H9 (cell line): ENCODE results near the gene PRKACA. TPM values are rescaled to one million over a fixed set of nuclear protein-coding genes. Genes with fewer than 3 reads are reported as not detected.

Experiments
- DNase-seq: peaks from one replicate; pipeline ENCODE4 v3.0.0-alpha.2; 2017
- H2AFZ ChIP-seq: one replicate; pipeline ENCODE4 v1.6.1; 2013; ENCODE audit warnings: mild to moderate bottlenecking, low read length, control low read depth, moderate library complexity
- H2AK5ac ChIP-seq: 2 replicates; pipeline ENCODE4 v1.6.1; 2013; ENCODE audit warnings: low read length, control low read depth, mixed read lengths; ENCODE audit not compliant: insufficient read length
- H2BK120ac ChIP-seq: one replicate; pipeline ENCODE4 v1.6.1; 2013; ENCODE audit warnings: low read depth, mild to moderate bottlenecking, low read length, control low read depth, inconsistent platforms; ENCODE audit not compliant: poor library complexity, severe bottlenecking
- H2BK12ac ChIP-seq: 2 replicates; pipeline ENCODE4 v1.6.1; 2013; ENCODE audit warnings: low read length, control low read depth, mixed read lengths, low read depth; ENCODE audit not compliant: insufficient read length
- H2BK15ac ChIP-seq: 2 replicates; pipeline ENCODE4 v1.6.1; 2013; ENCODE audit warnings: low read depth, low read length, control low read depth
- H2BK20ac ChIP-seq: one replicate; pipeline ENCODE4 v1.6.1; 2013; ENCODE audit warnings: low read depth, mild to moderate bottlenecking, low read length, control low read depth, inconsistent platforms; ENCODE audit not compliant: poor library complexity, severe bottlenecking
- H2BK5ac ChIP-seq: 2 replicates; pipeline ENCODE4 v1.6.1; 2013; ENCODE audit warnings: low read length, control low read depth, mixed read lengths; ENCODE audit not compliant: insufficient read length
- H3K14ac ChIP-seq: 2 replicates; pipeline ENCODE4 v1.6.1; 2013; ENCODE audit warnings: low read length, control low read depth; ENCODE audit not compliant: insufficient read depth
- H3K18ac ChIP-seq: 2 replicates; pipeline ENCODE4 v1.6.1; 2013; ENCODE audit warnings: low read depth, mild to moderate bottlenecking, mixed read lengths, low read length, control low read depth; ENCODE audit not compliant: insufficient read length
- H3K23ac ChIP-seq: 2 replicates; pipeline ENCODE4 v1.6.1; 2013; ENCODE audit warnings: low read length, control low read depth, mixed read lengths, low read depth; ENCODE audit not compliant: insufficient read length
- H3K23me2 ChIP-seq: 2 replicates; pipeline ENCODE4 v1.6.1; 2013; ENCODE audit warnings: low read depth, mild to moderate bottlenecking, mixed read lengths, low read length, control low read depth; ENCODE audit not compliant: insufficient read length, poor library complexity, severe bottlenecking
- H3K27ac ChIP-seq: 2 replicates; pipeline ENCODE4 v1.5.1; 2013; ENCODE audit warnings: low read length, control low read depth, mixed read lengths, low read depth; ENCODE audit not compliant: insufficient read length
- H3K27me3 ChIP-seq: 2 replicates; pipeline ENCODE4 v1.6.1; 2013; ENCODE audit warnings: low read length, control low read depth, inconsistent platforms; ENCODE audit not compliant: insufficient read depth
- H3K4ac ChIP-seq: 2 replicates; pipeline ENCODE4 v1.6.1; 2013; ENCODE audit warnings: low read depth, mild to moderate bottlenecking, control low read depth, inconsistent platforms, low read length, moderate library complexity
- H3K4me1 ChIP-seq: 2 replicates; pipeline ENCODE4 v1.6.1; 2013; ENCODE audit warnings: low read length, control low read depth, inconsistent platforms; ENCODE audit not compliant: insufficient read depth
- H3K4me2 ChIP-seq: 2 replicates; pipeline ENCODE4 v1.6.1; 2013; ENCODE audit warnings: low read length, control low read depth, mixed read lengths; ENCODE audit not compliant: insufficient read length, insufficient read depth
- H3K56ac ChIP-seq: 2 replicates; pipeline ENCODE4 v1.6.1; 2013; ENCODE audit warnings: low read depth, mild to moderate bottlenecking, mixed read lengths, low read length, control low read depth; ENCODE audit not compliant: insufficient read length
- H3K79me1 ChIP-seq: 2 replicates; pipeline ENCODE4 v1.6.1; 2013; ENCODE audit warnings: low read depth, mild to moderate bottlenecking, moderate library complexity, low read length, control low read depth, inconsistent platforms; ENCODE audit not compliant: insufficient read depth, poor library complexity, severe bottlenecking
- H3K79me2 ChIP-seq: 2 replicates; pipeline ENCODE4 v1.6.1; 2013; ENCODE audit warnings: low read length, control low read depth, inconsistent platforms; ENCODE audit not compliant: insufficient read depth
- H3K9ac ChIP-seq: 2 replicates; pipeline ENCODE4 v1.6.1; 2013; ENCODE audit warnings: low read length, control low read depth, mixed read lengths; ENCODE audit not compliant: insufficient read length; ENCODE audit errors: extremely low read depth
- H3K9me3 ChIP-seq: one replicate; pipeline ENCODE4 v1.6.1; 2013; ENCODE audit warnings: low read depth, low read length, inconsistent platforms; ENCODE audit not compliant: control insufficient read depth
- H3T11ph ChIP-seq: one replicate; pipeline ENCODE4 v1.6.1; 2013; ENCODE audit warnings: mild to moderate bottlenecking, low read length, control low read depth, inconsistent platforms
- H4K20me1 ChIP-seq: one replicate; pipeline ENCODE4 v1.6.1; 2013; ENCODE audit not compliant: control insufficient read depth, insufficient read length, insufficient read depth
- H4K5ac ChIP-seq: 2 replicates; pipeline ENCODE4 v1.6.1; 2013; ENCODE audit warnings: low read depth, mild to moderate bottlenecking, mixed read lengths, low read length, control low read depth; ENCODE audit not compliant: insufficient read length
- H4K8ac ChIP-seq: replicated peaks from 2 replicates; pipeline ENCODE4 v1.6.1; 2013; ENCODE audit warnings: low read length, control low read depth, mixed read lengths, low read depth; ENCODE audit not compliant: insufficient read length
- H4K91ac ChIP-seq: 2 replicates; pipeline ENCODE4 v1.6.1; 2013; ENCODE audit warnings: low read depth, mild to moderate bottlenecking, moderate library complexity, mixed read lengths, low read length, control low read depth; ENCODE audit not compliant: insufficient read length
- H3K27ac Mint-ChIP-seq, 3 experiments: 2 replicates in 2 of 3; 3 replicates in 1 of 3; pipeline ENCODE4 v1.8.0; 2020 to 2021; ENCODE audit warnings: mixed read lengths in 3 of 3, mild to moderate bottlenecking in 1 of 3, moderate library complexity in 1 of 3
- H3K27me3 Mint-ChIP-seq: 2 replicates; pipeline ENCODE4 v1.8.0; 2021; ENCODE audit warnings: low read depth, mild to moderate bottlenecking, moderate library complexity, mixed read lengths
- H3K36me3 Mint-ChIP-seq, 3 experiments: 2 replicates in 2 of 3; 3 replicates in 1 of 3; pipeline ENCODE4 v1.8.0; 2020 to 2021; ENCODE audit warnings: low read depth in 3 of 3, mixed read lengths in 3 of 3; ENCODE audit not compliant: insufficient read depth in 1 of 3
- H3K4me1 Mint-ChIP-seq, 2 experiments: 2 replicates each; pipeline ENCODE4 v1.8.0; 2020; ENCODE audit warnings: mixed read lengths in 2 of 2
- H3K4me3 Mint-ChIP-seq, 2 experiments: 2 replicates in 1 of 2; 3 replicates in 1 of 2; pipeline ENCODE4 v1.8.0; 2020 to 2021; ENCODE audit warnings: mild to moderate bottlenecking in 2 of 2, mixed read lengths in 2 of 2, moderate library complexity in 1 of 2
- H3K9me3 Mint-ChIP-seq, 2 experiments: 2 replicates in 1 of 2; 3 replicates in 1 of 2; pipeline ENCODE4 v1.8.0; 2020; ENCODE audit warnings: mild to moderate bottlenecking in 2 of 2, mixed read lengths in 2 of 2, moderate library complexity in 1 of 2
- CTCF ChIP-seq: fragments of 200-600 bp; sonication (generic); conservative IDR thresholded peaks from 3 replicates; pipeline ENCODE4 v1.8.0; 2021; ENCODE audit warnings: antibody characterized with exemption, mild to moderate bottlenecking
- WGBS: extraction: QIAGEN DNeasy Blood & Tissue Kit; methylation state at CpG from one replicate; pipeline ENCODE4 v1.1.7; 2013; ENCODE audit warnings: missing lambda C conversion rate, low lambda C conversion rate, mixed read lengths; ENCODE audit not compliant: insufficient read length; ENCODE audit errors: extremely low coverage; 5-methylcytosine and 5-hydroxymethylcytosine counted together
- total RNA-seq: library from RNA; stranded (reverse); gene quantifications from 2 replicates; pipeline ENCODE4 v1.2.1, GENCODE V29; 2021

The PRKACA gene
- total RNA-seq, 1 experiment from 2014 or later: 51.8 TPM

DNA sequence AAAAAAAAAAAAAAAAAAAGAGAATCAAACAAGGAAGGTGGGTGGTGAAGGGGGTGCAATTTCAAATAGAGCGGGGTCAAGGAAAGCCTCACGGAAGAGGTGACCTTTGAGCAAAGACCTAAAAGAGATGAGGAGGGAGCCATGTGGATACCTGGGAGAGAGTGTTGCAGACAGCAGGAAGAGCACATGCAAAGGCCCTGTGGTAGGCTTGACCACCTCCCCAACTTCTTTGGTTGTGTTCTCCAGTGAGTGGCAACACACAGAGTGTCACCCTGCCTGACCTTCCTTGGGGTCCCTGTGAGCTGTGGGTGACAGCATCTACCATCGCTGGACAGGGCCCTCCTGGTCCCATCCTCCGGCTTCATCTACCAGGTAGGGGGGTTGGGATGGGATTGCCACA, 67.0 kb downstream of the PRKACA start:
- DNase-seq: no peak
- Histone ChIP-seq H3K56ac (no peak overlapping the region), H3K4ac (no peak overlapping the region), H2AFZ (no peak overlapping the region), H3K27ac (no peak overlapping the region), H4K20me1 (no peaks in the 10 kb centered on the region), H2BK20ac (no peak overlapping the region), H4K91ac (no peak overlapping the region), H2BK120ac (no peak overlapping the region), H3K9me3 (no peaks in the 10 kb centered on the region), H3K23ac (no peak overlapping the region), H2AK5ac (no peak overlapping the region), H3T11ph (no peak overlapping the region), H2BK5ac (no peak overlapping the region), H3K14ac (no peak overlapping the region), H3K79me1 (no peaks in the 10 kb centered on the region), H3K79me2 (no peaks in the 10 kb centered on the region), H3K23me2 (no peaks in the 10 kb centered on the region), H3K27me3 (no peaks in the 10 kb centered on the region), H3K18ac (no peak overlapping the region), H4K5ac (no peak overlapping the region), H3K4me2 (no peak overlapping the region), H2BK15ac (no peak overlapping the region), H3K4me1 (no peaks in the 10 kb centered on the region), H2BK12ac (no peak overlapping the region), H4K8ac (no peak overlapping the region), H3K9ac (no peak overlapping the region)
- no CpG with 5 or more reads among the region's 4 CpGs for WGBS
- Mint-ChIP-seq H3K4me3 (no peak overlapping the region), H3K4me1 (no peaks in the 10 kb centered on the region), H3K9me3 (peaks cover 3 to 7% of the 10 kb centered on the region in 2 experiments; a peak in 3 of 5 replicates), H3K36me3 (peaks cover 21 to 37% (median 25%) of the 10 kb centered on the region in 3 experiments), H3K27ac (no peak overlapping the region), H3K27me3 (peaks cover 2% of the 10 kb centered on the region)
- TF ChIP-seq CTCF: no peak
